ENCODE results near the gene WASF2. TPM values are rescaled to one million over a fixed set of nuclear protein-coding genes. Genes with fewer than 3 reads are reported as not detected.
A peak's percentile ranks its signal among the peaks of the same experiment; 100 is the strongest.

WASF2 gene
- total and polyA plus RNA-seq, 2 of the 8 experiments (the other 6 are each of a cell fraction or from before 2014, with no cell fraction given) = 32.1 to 86.6 TPM

- TF ChIP-seq EP300 (IDR thresholded peaks at IDR 0.05; ENCODE audit: borderline replicate concordance in 1 of 2, low read depth in 2 of 2, low read length in 2 of 2) = peak in 1 of 2 experiments; percentile 98; a peak in 1 of 3 replicates
- TF ChIP-seq CTBP2 (IDR thresholded peaks at IDR 0.05; ENCODE audit: borderline replicate concordance, insufficient read depth, insufficient read length, low read length) = no peak
- TF ChIP-seq ASH2L (IDR thresholded peaks at IDR 0.05; ENCODE audit: low read length) = no peak
- no peak for TF ChIP-seq SUZ12 (IDR thresholded peaks at IDR 0.05; ENCODE audit: low read length)
- no peak for TF ChIP-seq PHF8 (conservative IDR thresholded peaks at IDR 0.05; ENCODE audit: low read depth, low read length)
- TF ChIP-seq SP4 (IDR thresholded peaks at IDR 0.05; ENCODE audit: low read length) = peak; percentile 93; the same call in 1 of the 2 replicates
- peak; percentile 6 for TF ChIP-seq EZH2 (IDR thresholded peaks at IDR 0.05; ENCODE audit: low read depth, low read length, severe bottlenecking)
- no peak for TF ChIP-seq SAP30 (IDR thresholded peaks at IDR 0.05; ENCODE audit: insufficient read depth, insufficient replicate concordance, low read length)
- TF ChIP-seq TBP (IDR thresholded peaks at IDR 0.05; ENCODE audit: low read depth, low read length) = peak; percentile 62
- no peak for TF ChIP-seq TAF7 (optimal IDR thresholded peaks at IDR 0.05; ENCODE audit: borderline replicate concordance, low read depth, low read length)
Observed at GRCh38 chr1:27365372-27366112, 124.4 kb downstream of the WASF2 start (continued).

Data from H1 (cell line).